ENCODE results near the gene MOSPD3. TPM values are rescaled to one million over a fixed set of nuclear protein-coding genes. Genes with fewer than 3 reads are reported as not detected.

Gene MOSPD3
- total and polyA plus RNA-seq, 2 of the 8 experiments (the other 6 are each of a cell fraction or from before 2014, with no cell fraction given), result 20.7 to 21.4 TPM

DNA sequence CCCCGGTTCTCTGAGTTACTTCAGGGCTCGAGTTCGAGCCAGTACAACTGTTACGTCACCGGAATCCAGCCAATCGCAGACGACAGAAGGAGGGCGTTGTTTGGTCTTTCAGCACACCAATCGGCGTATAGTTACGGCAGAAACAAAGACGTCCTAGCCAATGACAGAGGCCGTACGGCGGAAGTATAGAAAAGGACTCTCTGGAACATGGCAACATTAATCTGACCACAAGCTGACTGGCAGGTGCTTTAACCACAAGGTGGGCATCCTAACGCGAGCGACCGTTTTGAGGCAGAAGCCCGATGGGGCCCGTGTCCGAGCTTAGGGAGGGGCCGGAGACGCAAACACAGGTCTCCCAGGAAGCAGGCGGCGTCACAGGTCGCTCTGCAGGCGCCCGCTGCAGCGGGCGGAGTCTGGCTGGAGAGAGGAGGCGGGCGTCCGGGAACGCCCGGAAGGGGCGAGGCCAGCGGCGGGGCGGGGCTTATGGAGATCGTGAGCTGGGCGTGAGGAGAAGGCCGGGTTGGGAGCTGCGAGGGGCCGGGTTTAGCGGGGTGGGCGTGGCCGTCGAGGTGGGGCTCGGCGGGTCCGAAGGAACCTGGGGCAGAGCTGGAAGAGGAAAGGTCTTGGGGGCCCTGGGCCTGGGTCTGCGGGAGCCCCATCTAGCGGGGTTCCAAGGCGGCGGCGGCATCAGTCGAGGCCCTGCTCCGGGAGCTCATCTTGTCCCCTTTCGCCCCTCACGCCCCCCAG, at the start of gene MOSPD3 (continued):
- no peak for TF ChIP-seq CHD7 (IDR thresholded peaks at IDR 0.05; ENCODE audit: insufficient replicate concordance, low read length)
- no peak for TF ChIP-seq EP300 (IDR thresholded peaks at IDR 0.05; ENCODE audit: borderline replicate concordance in 1 of 2, low read depth in 2 of 2, low read length in 2 of 2)
- TF ChIP-seq JUN (IDR thresholded peaks at IDR 0.05; ENCODE audit: low read depth, low read length), result no peak
- TF ChIP-seq ASH2L (IDR thresholded peaks at IDR 0.05; ENCODE audit: low read length), result peak; percentile 3
- peak; percentile 52 for TF ChIP-seq KDM4A (IDR thresholded peaks at IDR 0.05; ENCODE audit: low read depth, low read length, severe bottlenecking)
- TF ChIP-seq RXRA (IDR thresholded peaks at IDR 0.05; ENCODE audit: insufficient read depth, low read depth, low read length), result no peak
- peak; percentile 77; the same call in 1 of the 2 replicates for TF ChIP-seq TAF1 (IDR thresholded peaks at IDR 0.05; ENCODE audit: low read depth, low read length)
- TF ChIP-seq, protein P1, sequence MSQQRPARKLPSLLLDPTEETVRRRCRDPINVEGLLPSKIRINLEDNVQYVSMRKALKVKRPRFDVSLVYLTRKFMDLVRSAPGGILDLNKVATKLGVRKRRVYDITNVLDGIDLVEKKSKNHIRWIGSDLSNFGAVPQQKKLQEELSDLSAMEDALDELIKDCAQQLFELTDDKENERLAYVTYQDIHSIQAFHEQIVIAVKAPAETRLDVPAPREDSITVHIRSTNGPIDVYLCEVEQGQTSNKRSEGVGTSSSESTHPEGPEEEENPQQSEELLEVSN (IDR thresholded peaks at IDR 0.05), result no peak
- no peak for TF ChIP-seq BACH1 (IDR thresholded peaks at IDR 0.05; ENCODE audit: low read length)
